HL-60 (cell line): Measurements from ENCODE around the gene TFDP3.

Source experiments
- DNase-seq, 2 experiments: peaks; one replicate each; pipeline ENCODE4 v3.0.0-alpha.2; 2010 to 2020; ENCODE audit warnings: low read depth in 1 of 2, low spot score in 1 of 2
- H3K27ac ChIP-seq: fragments of 250-450 bp; sonication (Bioruptor Pico); replicated peaks from 2 replicates; pipeline ENCODE4 v1.5.1; 2020; ENCODE audit warnings: mild to moderate bottlenecking, moderate library complexity
- H3K27me3 ChIP-seq: fragments of 250-450 bp; sonication (Bioruptor Pico); 2 replicates; pipeline ENCODE4 v1.5.1; 2021; ENCODE audit warnings: mild to moderate bottlenecking, moderate library complexity; ENCODE audit not compliant: insufficient read depth, poor library complexity, severe bottlenecking
- H3K4me3 ChIP-seq: replicated peaks from 2 replicates; pipeline ENCODE4 v1.5.1; 2011; ENCODE audit warnings: mild to moderate bottlenecking, control low read depth, low read length; ENCODE audit not compliant: insufficient read depth
- GABPA ChIP-seq: IDR thresholded peaks from 2 replicates; pipeline ENCODE4 v1.6.1; 2012; ENCODE audit warnings: low read depth
- POLR2AphosphoS5 ChIP-seq: IDR thresholded peaks from 2 replicates; pipeline ENCODE4 v1.6.1; 2012; ENCODE audit warnings: low read depth
- REST ChIP-seq: IDR thresholded peaks from 2 replicates; pipeline ENCODE4 v1.6.1; 2012; ENCODE audit warnings: low read depth; ENCODE audit not compliant: insufficient replicate concordance
- SPI1 ChIP-seq: IDR thresholded peaks from 2 replicates; pipeline ENCODE4 v1.6.1; 2012; ENCODE audit warnings: low read depth, mild to moderate bottlenecking, borderline replicate concordance
- TF ChIP-seq, protein P1 (sequence below): IDR thresholded peaks from one replicate; pipeline ENCODE4 v1.5.1; 2011; ENCODE audit warnings: low read length, control low read depth, inconsistent platforms; ENCODE audit not compliant: insufficient read depth

Gene TFDP3

DNA sequence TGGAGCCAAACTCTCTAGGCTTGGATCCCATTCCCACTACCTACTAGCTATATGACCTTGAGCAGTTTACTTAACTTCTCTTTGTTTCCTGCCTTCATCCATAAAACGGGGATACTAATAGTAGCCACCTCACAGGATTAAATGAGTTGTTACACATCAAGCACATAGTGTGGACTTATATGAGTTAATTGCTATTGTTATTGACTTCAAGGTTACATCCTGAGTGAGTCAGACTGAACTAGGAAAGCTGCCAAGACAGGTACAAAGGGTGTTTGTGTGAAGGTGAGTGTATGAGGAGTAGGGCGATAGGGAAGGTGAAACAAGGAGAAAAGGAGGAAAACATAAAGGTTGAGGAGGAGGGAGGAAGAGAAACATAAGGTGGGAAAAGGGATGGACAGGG, 32.2 kb downstream of the TFDP3 start:
- no peak for TF ChIP-seq SPI1
- no peak for TF ChIP-seq REST
- no peak for TF ChIP-seq GABPA
- TF ChIP-seq, protein P1, sequence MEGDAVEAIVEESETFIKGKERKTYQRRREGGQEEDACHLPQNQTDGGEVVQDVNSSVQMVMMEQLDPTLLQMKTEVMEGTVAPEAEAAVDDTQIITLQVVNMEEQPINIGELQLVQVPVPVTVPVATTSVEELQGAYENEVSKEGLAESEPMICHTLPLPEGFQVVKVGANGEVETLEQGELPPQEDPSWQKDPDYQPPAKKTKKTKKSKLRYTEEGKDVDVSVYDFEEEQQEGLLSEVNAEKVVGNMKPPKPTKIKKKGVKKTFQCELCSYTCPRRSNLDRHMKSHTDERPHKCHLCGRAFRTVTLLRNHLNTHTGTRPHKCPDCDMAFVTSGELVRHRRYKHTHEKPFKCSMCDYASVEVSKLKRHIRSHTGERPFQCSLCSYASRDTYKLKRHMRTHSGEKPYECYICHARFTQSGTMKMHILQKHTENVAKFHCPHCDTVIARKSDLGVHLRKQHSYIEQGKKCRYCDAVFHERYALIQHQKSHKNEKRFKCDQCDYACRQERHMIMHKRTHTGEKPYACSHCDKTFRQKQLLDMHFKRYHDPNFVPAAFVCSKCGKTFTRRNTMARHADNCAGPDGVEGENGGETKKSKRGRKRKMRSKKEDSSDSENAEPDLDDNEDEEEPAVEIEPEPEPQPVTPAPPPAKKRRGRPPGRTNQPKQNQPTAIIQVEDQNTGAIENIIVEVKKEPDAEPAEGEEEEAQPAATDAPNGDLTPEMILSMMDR = no peak
- TF ChIP-seq POLR2AphosphoS5 = no peak
- no peak overlapping the region for H3K4me3 ChIP-seq
- no peaks in the 10 kb centered on the region for H3K27me3 ChIP-seq
- no peak overlapping the region for H3K27ac ChIP-seq
- DNase-seq = no peak

GRCh38 chrX:133185119-133185518, 33.0 kb downstream of the TFDP3 start:
- no peak for DNase-seq
- Histone ChIP-seq H3K27me3 (no peaks in the 10 kb centered on the region), H3K27ac (no peak overlapping the region), H3K4me3 (no peak overlapping the region)
- no peak for TF ChIP-seq GABPA
- TF ChIP-seq, protein P1 = no peak
- TF ChIP-seq REST = no peak
- TF ChIP-seq POLR2AphosphoS5 = no peak
- TF ChIP-seq SPI1 = no peak

- no peak for DNase-seq
- H3K27ac ChIP-seq = no peak overlapping the region
- TF ChIP-seq POLR2AphosphoS5 (no peak), REST (no peak)
- TF ChIP-seq, protein P1 = no peak
- no peaks in the 10 kb centered on the region for H3K27me3 ChIP-seq
- H3K4me3 ChIP-seq = no peak overlapping the region
These were observed 34.3 kb downstream of the TFDP3 start for GRCh38 chrX:133183806-133184205.
